ENCODE data around the gene HOXB6.
A peak's percentile ranks its signal among the peaks of the same experiment; 100 is the strongest.

The HOXB6 gene

DNA sequence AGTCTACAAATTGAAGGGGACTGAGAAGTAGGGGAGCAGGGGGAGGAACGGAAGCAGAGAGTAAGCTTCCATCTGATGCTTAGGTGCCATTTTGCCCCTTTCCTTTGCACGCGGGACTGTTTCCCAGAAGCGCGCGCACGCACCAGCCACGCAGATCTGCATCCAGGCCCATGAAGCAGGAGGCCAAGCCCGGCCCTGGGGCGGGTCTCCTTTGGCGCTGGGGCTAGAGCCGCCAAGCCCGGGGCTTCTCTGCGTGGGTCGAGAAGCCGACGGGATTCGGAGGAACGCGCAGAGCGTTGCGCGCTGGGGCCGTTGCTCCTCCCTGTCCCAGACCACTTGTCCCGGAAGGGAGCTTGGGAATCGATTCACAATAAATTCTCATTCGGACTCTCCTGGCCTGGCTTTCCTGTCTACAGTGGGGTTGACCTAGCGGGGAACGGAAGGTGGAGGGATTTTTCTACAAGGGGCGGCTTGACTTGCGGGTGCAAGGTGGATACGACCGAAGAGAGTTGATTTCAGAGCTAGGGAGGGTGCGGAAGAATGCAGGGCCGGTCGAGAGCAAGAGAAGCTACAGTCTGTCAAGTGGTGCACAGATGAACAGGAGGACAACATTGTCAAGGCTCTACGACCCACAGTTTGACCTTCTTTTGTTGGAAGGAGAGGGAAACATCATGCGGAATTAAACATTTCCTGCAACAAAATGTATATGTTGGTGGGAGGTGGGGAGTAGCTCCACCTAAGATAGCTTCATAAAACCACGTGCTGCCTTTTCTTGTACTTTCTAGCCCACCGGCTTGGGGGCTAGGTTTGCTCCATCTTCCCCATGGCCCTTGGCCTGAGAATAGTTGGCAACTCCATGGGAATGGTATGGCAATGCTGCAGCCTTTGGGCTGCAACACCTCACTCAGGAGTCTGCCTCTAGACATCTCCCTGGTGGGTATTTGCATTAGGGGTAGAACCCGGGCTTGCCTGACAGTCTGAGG lies 16.9 kb upstream of the HOXB6 start:
- peak overlapping the region; percentile 98 for H3K4me2 ChIP-seq (ENCODE audit: low read depth, low read length, poor library complexity, severe bottlenecking)
- peaks cover 24% of the 10 kb centered on the region for H4K20me1 ChIP-seq (ENCODE audit: insufficient read depth, low read length, poor library complexity, severe bottlenecking)
- H3K9me3 ChIP-seq (ENCODE audit: insufficient read depth, low read depth, low read length): no peaks in the 10 kb centered on the region
- peak overlapping the region; percentile 100 for H3K9ac ChIP-seq (ENCODE audit: low read depth, low read length, poor library complexity, severe bottlenecking)
- H3F3A ChIP-seq (ENCODE audit: low read depth): 0 out of 2 replicates have a peak, but pooled peaks cover 4% of the 10 kb centered on the region
- H2AFZ ChIP-seq (ENCODE audit: low read length): no peak overlapping the region
- no peak for TF ChIP-seq EZH2phosphoT487 (IDR thresholded peaks at IDR 0.05; ENCODE audit: borderline replicate concordance)
- TF ChIP-seq, protein P1, sequence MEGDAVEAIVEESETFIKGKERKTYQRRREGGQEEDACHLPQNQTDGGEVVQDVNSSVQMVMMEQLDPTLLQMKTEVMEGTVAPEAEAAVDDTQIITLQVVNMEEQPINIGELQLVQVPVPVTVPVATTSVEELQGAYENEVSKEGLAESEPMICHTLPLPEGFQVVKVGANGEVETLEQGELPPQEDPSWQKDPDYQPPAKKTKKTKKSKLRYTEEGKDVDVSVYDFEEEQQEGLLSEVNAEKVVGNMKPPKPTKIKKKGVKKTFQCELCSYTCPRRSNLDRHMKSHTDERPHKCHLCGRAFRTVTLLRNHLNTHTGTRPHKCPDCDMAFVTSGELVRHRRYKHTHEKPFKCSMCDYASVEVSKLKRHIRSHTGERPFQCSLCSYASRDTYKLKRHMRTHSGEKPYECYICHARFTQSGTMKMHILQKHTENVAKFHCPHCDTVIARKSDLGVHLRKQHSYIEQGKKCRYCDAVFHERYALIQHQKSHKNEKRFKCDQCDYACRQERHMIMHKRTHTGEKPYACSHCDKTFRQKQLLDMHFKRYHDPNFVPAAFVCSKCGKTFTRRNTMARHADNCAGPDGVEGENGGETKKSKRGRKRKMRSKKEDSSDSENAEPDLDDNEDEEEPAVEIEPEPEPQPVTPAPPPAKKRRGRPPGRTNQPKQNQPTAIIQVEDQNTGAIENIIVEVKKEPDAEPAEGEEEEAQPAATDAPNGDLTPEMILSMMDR (conservative IDR thresholded peaks at IDR 0.05; ENCODE audit: low read length): no peak
- H3K27me3 ChIP-seq (ENCODE audit: insufficient read depth, low read length, poor library complexity, severe bottlenecking): peaks cover 39% of the 10 kb centered on the region
- H3K79me2 ChIP-seq (ENCODE audit: insufficient read depth, low read length): peaks cover 96% of the 10 kb centered on the region
- no peaks in the 10 kb centered on the region for H3K9me2 ChIP-seq (replicated peaks; ENCODE audit: low read depth, low read length)
- peak overlapping the region; percentile 89 for H3K4me3 ChIP-seq (ENCODE audit: low read length, poor library complexity, severe bottlenecking)
- H3K4me1 ChIP-seq (ENCODE audit: insufficient read depth, low read length, poor library complexity, severe bottlenecking): peaks cover 47% of the 10 kb centered on the region
- peaks cover 8% of the 10 kb centered on the region; the same call in 1 of the 2 replicates for H3K36me3 ChIP-seq (ENCODE audit: insufficient read depth, low read length)

GRCh38 chr17:48620461-48621139 lies 15.8 kb upstream of the HOXB6 start:
- Histone ChIP-seq H4K20me1 (ENCODE audit: insufficient read depth, low read length, poor library complexity, severe bottlenecking) (peaks cover 21% of the 10 kb centered on the region), H3K79me2 (ENCODE audit: insufficient read depth, low read length) (peaks cover 97% of the 10 kb centered on the region), H3K27me3 (ENCODE audit: insufficient read depth, low read length, poor library complexity, severe bottlenecking) (peaks cover 34% of the 10 kb centered on the region), H3K4me2 (ENCODE audit: low read depth, low read length, poor library complexity, severe bottlenecking) (peak overlapping the region; percentile 98), H2AFZ (ENCODE audit: low read length) (no peak overlapping the region), H3K36me3 (ENCODE audit: insufficient read depth, low read length) (peaks cover 8% of the 10 kb centered on the region; the same call in 1 of the 2 replicates), H3K9ac (ENCODE audit: low read depth, low read length, poor library complexity, severe bottlenecking) (peak overlapping the region; percentile 100), H3F3A (ENCODE audit: low read depth) (peaks cover 8% of the 10 kb centered on the region; the same call in 1 of the 2 replicates), H3K9me3 (ENCODE audit: insufficient read depth, low read depth, low read length) (no peaks in the 10 kb centered on the region), H3K4me1 (ENCODE audit: insufficient read depth, low read length, poor library complexity, severe bottlenecking) (peaks cover 55% of the 10 kb centered on the region), H3K4me3 (ENCODE audit: low read length, poor library complexity, severe bottlenecking) (peak overlapping the region; percentile 89), H3K9me2 (replicated peaks; ENCODE audit: low read depth, low read length) (no peaks in the 10 kb centered on the region)
- TF ChIP-seq, protein P1 (conservative IDR thresholded peaks at IDR 0.05; ENCODE audit: low read length): no peak
- no peak for TF ChIP-seq EZH2phosphoT487 (IDR thresholded peaks at IDR 0.05; ENCODE audit: borderline replicate concordance)

DNA sequence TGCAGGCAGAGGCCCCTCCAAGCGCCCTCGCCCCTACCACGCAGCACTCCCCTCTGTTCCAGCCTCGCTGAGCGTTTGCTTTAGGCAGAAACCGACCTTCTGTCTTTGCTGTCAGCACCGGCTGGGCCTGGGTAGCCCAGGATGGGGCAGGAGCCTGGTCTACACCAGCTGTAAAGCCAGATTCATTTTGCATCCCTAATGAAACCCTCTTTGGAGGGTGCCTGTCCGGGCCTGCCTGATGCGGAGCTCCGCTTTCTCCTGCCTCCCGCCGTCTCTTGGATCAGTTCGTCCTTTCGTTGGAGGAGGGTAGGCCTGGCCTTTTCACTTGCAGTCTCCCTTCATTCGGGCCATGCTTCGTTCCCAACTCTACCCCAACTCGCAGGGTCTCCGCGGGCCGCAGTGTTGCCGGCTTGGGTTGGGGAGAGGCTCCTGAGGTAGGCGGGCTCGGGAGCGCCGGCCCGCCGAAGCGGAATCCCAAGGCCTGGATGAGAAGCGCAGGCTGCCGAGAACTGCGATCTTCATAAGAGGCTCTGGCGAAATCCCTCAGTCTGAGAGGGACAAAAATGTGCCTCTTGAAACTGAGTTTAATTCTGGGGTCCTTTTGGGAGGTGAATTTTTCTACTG lies 15.2 kb upstream of the HOXB6 start:
- H3K4me1 ChIP-seq (ENCODE audit: insufficient read depth, low read length, poor library complexity, severe bottlenecking): peaks cover 59% of the 10 kb centered on the region
- peaks cover 17% of the 10 kb centered on the region for H4K20me1 ChIP-seq (ENCODE audit: insufficient read depth, low read length, poor library complexity, severe bottlenecking)
- H3F3A ChIP-seq (ENCODE audit: low read depth): peaks cover 8% of the 10 kb centered on the region; the same call in 1 of the 2 replicates
- H3K79me2 ChIP-seq (ENCODE audit: insufficient read depth, low read length): peaks cover 97% of the 10 kb centered on the region
- no peak overlapping the region for H2AFZ ChIP-seq (ENCODE audit: low read length)
- H3K36me3 ChIP-seq (ENCODE audit: insufficient read depth, low read length): peaks cover 8% of the 10 kb centered on the region; the same call in 1 of the 2 replicates
- TF ChIP-seq, protein P1 (conservative IDR thresholded peaks at IDR 0.05; ENCODE audit: low read length): no peak
- no peak for TF ChIP-seq EZH2phosphoT487 (IDR thresholded peaks at IDR 0.05; ENCODE audit: borderline replicate concordance)
- peak overlapping the region; percentile 89 for H3K4me3 ChIP-seq (ENCODE audit: low read length, poor library complexity, severe bottlenecking)
- peak overlapping the region; percentile 98 for H3K4me2 ChIP-seq (ENCODE audit: low read depth, low read length, poor library complexity, severe bottlenecking)
- peak overlapping the region; percentile 100 for H3K9ac ChIP-seq (ENCODE audit: low read depth, low read length, poor library complexity, severe bottlenecking)
- H3K9me2 ChIP-seq (replicated peaks; ENCODE audit: low read depth, low read length): no peaks in the 10 kb centered on the region
- peaks cover 27% of the 10 kb centered on the region for H3K27me3 ChIP-seq (ENCODE audit: insufficient read depth, low read length, poor library complexity, severe bottlenecking)
- no peaks in the 10 kb centered on the region for H3K9me3 ChIP-seq (ENCODE audit: insufficient read depth, low read depth, low read length)

Data from Loucy (cell line).